ENCODE measurements around the gene PPARGC1A.

PPARGC1A gene

DNA sequence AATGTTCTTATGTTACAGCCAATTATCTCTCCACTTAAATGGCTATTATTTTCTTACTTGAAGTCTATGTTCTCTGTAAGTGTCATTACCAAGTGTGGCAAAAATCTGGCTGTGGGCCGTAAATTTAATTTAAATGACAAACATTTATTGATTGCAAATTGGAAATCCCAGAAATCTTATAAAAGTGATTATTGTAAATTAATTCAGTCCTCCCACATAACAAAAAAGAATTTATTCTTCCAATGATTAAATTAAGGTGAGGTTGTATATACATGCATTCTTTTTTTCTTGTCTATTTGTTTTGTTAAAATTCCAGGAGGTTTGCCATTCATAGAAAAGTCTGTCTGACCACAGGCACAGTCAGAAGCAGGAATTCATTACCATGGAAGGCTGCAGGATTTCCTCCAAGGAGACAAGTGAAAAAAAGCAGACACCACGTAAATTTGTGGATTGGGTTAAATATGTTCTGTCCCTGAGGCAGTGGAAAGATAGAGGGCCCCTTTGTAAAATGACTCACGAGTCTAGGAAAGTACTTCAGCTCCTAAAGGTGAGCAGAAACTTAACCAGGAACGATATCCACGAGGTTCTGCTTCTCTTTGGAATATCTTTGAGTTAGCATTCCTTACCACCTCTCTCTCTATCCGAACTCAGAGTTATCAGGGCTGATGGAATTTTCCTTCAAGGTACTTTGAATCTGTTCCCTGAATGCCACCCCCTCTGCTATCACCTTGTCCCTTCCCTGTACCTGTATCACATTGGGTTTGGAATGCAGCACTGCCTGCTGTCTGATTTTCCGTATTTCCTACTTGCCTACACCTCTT is 10.7 kb downstream of the PPARGC1A start:
- no peak for DNase-seq

- no peak for DNase-seq
Observed at GRCh38 chr4:23878246-23878891, 11.5 kb downstream of the PPARGC1A start.

DNA sequence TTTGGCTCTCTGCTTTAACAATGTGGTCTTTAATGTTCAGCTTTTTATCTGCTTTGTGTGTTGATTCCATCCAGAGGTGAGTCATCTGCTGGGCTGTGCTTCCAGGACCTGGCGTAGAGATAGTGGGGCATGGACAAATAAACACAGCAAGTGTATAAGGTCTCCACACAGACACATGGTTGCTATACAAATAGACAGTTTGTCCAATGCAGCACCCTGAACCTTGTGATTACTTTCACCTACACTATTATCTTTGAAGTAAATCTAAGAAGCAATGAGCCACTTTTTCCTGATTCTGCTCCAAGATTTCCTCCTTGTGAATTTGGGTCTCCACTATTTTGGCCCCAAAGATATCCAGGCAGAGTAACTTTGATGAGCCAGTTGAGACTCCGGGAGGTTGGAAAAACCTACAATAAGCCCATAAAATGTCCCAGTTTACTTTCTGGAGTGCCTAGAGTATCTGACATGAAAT is 12.1 kb downstream of the PPARGC1A start:
- DNase-seq = no peak

DNA sequence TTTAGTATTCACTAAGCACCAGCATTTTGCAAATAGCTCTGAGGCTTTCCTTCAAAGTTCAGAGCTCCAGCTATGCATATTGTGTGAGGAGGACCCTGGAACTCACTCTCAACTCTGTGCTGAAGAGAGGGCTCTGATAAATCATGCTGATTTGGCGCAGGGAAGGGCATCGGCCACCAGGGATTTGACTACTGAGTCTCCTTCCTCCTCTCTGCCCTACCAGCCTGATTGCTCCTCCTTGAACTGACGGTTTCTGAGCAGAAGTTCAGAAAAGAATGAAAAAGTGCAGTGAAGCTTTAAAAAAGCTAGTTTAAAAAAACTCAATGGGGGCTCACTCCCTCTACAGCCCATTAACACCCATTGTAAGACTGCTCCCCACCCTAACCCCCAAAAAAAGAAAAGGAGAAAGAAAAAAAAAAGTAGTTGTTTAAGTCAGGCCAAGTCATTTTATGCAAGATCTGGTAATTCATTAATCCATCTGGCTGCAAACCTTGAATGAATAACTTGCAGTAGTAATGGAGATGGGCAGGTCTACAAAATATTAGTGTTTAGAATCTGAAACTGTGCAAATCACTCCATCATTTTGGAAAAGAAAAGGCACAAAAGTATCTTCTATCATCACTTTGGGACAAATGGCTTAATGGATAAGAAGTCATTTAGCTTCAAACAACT is 13.3 kb downstream of the PPARGC1A start:
- no peak for DNase-seq

DNA sequence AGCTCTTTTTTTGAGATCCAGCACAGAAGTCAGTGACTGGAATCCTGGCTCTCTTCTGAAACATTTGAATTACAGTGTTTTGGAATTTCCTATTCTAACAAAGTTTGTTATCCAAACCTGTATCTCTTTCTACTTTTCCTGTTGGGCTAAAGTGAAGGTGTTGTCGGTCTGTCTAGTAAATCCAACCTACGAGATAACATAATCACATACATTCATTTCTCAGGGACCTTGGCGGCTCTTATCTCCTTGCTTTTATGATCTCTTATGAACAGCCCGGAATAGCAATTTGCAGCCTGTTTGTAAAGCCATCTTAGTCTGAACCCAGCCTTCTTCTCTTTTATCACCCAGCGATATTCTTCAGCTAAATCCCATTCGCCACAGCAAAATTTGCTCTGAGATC is 14.5 kb downstream of the PPARGC1A start:
- no peak for DNase-seq

DNA sequence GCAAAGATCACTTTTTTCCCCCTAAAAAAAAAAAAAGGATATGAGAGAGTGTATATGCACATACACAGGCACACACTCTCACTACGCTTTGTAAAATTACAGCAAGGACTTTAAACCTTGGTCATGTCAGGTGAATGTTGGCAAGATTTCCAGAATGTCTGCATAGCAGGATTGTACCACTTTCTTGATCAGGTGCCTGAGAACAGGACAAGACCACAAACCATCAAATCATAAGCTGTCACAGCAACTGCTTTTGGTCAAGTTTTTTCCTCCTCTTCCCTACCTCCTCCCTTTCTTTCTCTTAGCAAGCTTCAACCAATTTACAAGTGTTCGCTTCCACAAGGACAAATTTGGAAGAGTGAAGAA is 15.3 kb downstream of the PPARGC1A start:
- DNase-seq = no peak

DNA sequence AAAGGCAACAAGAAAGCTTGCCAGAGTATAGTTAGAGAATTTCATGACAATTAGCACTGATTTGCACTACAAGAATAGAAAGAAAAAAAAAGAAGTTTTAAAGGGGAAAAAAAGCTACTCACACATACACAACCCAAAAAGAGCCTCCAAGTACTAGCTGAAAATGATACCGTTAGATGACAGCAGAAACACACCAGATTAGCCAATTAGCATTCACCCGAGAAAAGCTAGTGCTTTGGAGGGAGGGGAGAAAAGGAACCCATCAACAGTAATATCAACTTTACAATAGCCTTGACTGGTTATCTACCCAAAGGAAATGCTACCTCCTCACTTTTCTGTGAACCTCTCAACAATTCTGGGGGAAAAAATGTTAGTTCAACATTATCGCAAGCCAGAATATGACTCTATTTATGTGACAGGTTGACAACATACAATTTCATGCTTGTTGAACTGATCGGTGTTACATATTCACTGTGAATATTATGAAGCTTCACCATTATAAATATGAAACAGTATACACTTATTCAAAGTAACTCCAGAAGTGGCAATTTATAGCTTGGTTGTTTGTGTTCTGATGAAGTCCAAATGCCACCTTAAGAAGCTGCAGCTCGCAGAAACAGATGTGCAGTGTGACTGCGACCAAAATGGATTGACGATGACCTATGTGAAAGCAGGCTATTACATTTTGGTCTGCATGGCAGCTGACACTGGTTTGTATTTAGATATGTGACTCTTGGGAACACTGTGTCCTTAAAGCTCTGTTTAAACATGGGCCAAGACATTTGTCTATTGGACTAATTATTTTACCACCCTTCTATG is 15.9 kb downstream of the PPARGC1A start:
- no peak for DNase-seq

GRCh38 chr4:23871426-23871825 is 18.4 kb downstream of the PPARGC1A start:
- DNase-seq = no peak

DNA sequence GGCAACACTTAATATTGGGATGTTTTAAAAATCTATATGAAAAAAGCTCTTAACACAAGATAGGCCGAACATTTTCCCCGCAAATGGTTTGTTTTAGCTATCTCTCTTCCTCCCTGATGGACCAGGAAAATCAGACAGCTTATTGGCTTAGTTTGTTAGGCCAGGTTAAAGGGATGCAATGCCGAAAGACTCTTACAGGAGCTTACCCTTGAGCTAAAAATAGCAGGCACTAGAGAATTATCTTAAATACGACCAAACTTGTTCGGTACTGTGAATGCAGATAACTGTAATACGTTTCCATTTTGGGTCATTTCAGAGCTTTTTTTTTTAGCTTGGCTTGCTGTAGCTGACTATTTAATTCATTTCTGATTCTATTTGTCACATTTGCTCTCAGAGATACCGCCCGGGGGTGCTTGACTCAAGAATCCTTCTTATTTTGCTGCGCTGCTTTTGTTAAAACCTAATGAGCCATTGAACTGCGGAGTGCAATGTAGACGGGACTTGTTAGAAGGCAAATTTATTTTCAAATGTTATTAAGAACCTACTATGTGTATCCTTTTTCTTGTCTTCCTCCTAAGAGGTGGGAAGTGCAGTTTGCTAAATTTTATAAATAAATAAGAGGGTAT is 23.3 kb downstream of the PPARGC1A start:
- no peak for DNase-seq

- DNase-seq = no peak
Observed at GRCh38 chr4:23861897-23862296, 27.9 kb downstream of the PPARGC1A start.

- DNase-seq = no peak
Observed at GRCh38 chr4:23860919-23861318, 28.9 kb downstream of the PPARGC1A start.

DNA sequence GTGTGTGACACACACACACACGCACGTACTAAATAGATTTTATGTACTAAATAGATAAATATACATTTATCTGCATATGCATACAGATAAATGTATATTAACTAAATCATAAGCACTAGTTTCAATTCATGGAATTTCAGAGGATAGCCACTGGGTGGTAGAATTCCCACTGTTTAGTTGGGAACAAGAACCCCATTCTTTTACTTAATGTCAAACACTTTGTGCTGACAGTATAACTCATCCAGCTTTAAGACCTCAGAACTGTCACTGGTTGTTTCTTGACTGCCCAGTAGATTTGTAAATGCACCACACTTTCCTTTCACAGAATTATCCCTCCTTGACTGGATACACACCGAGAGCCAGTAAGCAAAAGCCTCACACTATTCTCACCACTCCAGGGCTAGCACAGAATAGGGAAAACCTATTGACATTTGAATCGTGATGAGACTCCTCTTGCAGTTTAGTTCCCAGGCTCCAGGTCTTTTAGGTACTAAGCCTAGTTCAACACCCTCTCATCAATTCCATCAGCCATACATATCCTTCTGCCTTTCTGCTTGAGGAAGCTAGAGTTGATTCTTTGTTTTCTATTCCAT is 32.4 kb downstream of the PPARGC1A start:
- DNase-seq = no peak

DNA sequence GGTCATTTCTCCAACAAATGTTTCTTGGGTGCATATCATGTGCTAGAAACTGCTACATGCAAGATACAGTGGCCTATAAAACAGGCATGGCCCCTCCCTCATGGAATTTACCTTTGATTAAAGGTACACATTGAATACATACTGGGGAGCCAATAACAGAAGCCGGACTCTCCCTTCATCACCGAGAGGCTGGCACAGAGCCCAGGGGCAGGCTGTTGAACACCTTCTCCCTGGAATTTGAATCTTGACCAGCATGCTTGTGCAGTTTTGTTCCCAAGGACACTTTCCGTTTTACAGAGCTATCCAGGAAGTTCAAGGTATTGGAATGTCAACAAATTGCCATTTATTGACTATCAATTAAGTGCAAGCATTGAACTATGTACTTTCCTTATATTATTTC is 33.2 kb downstream of the PPARGC1A start:
- no peak for DNase-seq

DNA sequence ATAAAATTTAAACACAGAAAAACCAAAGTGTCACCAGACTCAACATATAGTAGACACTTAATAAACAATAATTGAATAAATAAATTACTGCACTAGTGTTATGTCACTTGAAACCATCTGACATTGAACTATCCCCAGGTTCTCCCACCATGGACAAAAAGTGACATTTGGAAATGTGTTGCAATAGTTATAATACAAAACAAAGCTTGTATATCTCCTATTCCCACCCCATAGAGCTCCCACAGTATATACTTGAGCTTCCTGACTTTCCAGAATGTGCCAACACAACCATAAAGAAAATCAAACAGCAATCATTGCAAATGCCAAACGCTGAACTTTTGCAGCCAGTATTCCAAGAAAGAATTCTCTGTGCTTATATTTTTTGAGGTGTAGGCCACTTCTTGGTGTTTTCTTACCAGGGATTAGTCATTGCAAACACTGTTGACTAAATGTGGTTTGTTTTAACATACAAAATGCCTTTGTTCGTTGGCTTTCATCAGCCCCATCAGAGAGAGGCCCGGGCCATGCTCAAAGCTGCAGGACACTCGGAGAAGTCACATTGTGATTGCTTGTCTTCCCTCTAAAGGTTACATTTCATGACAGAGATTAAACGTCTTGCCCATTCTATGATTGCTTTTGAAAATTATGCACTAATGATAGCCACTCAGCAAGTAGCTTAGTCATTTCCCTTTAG is 33.8 kb downstream of the PPARGC1A start:
- DNase-seq = no peak

- no peak for DNase-seq
Observed at GRCh38 chr4:23853986-23854660, 35.7 kb downstream of the PPARGC1A start.

- DNase-seq = no peak
Observed at GRCh38 chr4:23851464-23851863, 38.4 kb downstream of the PPARGC1A start.

DNA sequence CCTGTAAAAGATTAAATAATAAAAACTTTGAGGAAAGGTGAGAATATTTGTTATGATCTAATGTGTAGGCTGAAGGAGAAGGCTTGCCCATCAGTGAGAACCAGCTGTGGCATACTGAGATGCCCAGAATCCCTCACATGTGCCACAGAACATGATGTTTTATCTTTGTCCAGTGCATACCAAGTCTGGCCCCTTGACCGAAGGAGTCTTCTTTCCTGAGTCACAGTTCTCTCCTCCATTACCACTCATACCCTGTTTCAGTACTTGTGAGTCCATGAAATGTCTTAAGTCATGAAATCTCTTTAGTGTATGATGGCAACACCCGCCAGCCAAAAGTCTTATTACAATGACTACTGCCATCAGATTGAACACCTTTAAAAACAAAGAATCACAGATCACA is 42.7 kb downstream of the PPARGC1A start:
- DNase-seq = no peak

GRCh38 chr4:23844961-23845360 is 44.9 kb downstream of the PPARGC1A start:
- DNase-seq = no peak

DNA sequence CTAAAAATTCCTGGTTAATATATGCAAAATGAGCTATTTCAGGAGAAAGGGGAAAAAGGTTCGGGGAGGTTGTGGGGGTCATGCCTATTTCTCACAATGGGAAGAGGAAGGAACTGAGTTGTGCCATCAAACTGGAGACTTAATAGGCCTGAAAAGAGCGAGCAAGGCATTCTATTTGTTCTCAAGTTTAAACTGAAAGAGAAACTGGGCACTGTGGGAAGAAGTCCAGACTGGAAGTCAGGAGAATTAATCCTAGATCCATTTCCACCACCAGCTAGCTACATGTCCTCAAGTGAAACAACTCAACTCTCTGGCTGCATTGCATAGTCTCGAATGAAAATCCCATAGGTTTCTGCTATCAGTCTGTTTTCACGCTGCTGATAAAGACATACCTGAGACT is 50.6 kb downstream of the PPARGC1A start:
- no peak for DNase-seq

GRCh38 chr4:23838607-23839006 is 51.2 kb downstream of the PPARGC1A start:
- no peak for DNase-seq

DNA sequence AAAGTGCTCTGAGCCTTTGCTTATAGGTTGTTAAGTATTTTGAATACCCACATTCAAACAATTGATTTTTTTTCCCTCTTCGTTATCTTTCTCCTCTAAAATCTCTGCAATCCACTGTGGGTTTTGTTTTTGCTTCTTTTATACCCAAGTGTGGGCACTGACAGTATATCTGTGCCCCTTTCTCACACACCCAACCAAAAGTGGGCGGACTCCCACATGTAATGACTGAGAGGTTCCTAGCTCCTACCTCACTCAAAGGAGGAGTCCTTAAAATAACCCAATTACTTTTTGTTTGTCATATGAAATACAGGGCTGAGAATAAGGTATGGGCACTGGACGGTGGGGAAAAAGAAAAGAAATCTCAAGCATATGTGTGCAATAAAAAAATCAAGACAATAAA is 51.7 kb downstream of the PPARGC1A start:
- no peak for DNase-seq
